GM15510 (cell line): ENCODE data around the gene PIP5K1B.

Experiments
- POLR2A ChIP-seq: IDR thresholded peaks from 3 replicates; pipeline ENCODE4 v1.6.1; 2011; ENCODE audit warnings: borderline replicate concordance; ENCODE audit not compliant: insufficient read length; ENCODE audit errors: extremely low read depth

PIP5K1B gene

DNA sequence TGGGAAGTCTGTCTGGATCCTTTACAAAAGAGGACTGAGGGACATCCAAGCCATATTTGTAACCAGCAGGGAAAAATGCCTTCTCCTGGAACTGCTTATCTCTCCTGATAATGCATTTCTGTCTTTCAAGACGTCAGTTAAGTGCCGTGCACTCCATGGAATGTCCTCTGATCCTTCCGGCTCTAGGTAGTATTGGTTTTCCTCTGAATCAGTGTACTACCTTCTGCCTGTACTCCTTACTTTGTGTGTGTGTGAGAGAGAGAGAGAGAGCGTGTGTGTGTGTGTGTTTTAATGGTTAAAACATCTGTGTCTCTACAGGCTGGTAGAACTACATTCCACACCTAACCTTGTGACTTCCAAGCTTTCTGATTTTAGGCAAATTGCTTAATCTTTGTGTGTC lies 89.9 kb downstream of the PIP5K1B start:
- no peak for TF ChIP-seq POLR2A

DNA sequence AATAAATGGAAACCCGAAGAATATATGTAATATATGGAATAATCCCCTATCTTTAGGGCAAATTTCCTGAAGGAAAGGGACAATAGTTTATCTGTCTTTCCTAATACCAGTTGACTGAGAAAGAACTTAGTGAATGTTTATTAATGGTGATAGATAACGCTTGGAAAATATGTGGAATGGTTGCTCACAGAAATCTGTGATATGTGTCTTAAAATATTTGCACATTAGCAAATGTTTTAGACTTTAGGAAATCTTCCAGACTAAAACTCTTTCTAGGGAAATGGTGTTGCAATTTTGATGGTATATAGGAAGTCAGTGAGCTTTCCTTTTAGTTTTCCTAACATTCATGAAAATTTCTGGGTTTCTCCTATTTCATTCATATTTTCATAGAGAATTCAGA lies 90.4 kb downstream of the PIP5K1B start:
- no peak for TF ChIP-seq POLR2A

DNA sequence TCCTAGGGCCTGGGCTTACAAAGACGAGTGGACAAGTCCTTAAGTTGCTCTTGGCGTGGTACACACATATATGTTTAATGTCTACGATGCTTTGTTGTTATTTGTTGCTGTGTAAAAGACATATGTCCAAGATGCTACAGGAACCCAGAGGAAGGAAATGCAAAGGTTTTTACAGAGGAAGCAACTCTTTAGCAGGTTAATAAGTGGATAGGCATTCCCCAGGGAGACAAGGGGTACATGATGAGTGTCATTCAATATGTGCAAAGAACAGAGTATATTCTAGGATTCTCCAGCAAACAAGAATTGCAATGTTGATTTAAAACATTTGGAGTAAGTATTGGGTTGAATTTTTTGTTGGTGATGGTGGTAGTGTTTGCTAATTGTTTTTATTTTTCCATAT lies 92.1 kb downstream of the PIP5K1B start:
- no peak for TF ChIP-seq POLR2A

DNA sequence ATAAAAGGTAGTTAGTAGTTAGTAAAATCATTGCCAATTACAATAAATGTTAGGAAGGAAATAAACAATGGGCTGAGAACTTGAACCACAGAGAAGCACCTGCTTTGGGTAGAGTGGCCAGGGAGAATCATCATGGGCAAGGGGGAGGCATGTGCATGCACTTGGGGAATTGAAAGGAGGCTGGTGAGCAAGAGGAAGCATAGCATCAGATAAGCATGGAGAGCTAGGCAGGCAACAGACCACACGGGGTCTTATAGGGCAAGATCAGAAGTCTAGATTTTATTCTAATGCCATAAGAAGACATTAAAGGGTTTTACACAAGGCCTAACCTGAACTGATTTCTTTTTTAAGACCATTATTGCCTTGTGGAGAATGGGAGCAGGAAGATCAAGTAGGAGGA lies 93.4 kb downstream of the PIP5K1B start:
- TF ChIP-seq POLR2A: no peak

DNA sequence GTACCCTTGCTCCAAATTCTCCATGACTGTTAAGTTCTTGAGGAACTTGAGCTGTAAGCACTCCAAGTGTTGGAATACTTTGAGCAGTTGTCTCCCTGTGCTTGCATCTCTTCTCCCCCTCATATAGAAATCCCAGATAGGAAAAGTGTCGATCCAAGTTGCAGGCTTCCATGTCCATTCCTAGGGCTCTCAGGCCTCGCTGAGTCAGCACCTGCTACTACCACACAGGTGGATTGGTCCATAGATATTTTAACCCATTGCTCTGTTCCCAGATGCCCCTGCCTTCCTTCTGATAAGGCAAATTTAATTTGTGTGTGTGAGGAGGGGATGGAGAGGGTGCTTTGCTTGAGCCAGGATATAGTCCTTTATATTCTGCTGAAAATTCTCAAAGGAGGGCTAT lies 95.8 kb downstream of the PIP5K1B start:
- no peak for TF ChIP-seq POLR2A

DNA sequence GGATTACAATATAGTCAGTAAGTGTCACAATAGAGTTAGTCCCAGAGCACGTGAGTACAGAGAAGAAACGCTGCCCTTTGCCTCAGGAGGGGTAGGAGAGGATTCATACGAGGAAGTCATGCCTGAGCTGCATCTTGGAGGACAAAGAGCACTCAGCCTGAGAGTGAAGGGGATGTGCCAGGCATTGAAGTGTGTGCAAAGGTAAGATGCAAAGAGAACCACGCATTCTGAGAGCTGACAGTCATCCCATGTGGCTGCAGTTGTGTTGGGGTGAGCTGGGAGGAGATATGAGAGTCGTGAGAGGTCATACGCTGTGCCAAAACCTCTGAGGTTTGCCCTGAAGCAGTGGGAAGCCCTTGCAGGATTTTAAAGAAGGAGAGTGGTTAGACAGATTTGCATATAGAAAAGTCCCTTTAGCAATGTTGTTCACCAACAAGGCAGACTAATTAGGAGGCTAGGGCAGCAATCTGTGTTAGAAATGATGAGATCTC lies 97.5 kb downstream of the PIP5K1B start:
- TF ChIP-seq POLR2A: no peak

DNA sequence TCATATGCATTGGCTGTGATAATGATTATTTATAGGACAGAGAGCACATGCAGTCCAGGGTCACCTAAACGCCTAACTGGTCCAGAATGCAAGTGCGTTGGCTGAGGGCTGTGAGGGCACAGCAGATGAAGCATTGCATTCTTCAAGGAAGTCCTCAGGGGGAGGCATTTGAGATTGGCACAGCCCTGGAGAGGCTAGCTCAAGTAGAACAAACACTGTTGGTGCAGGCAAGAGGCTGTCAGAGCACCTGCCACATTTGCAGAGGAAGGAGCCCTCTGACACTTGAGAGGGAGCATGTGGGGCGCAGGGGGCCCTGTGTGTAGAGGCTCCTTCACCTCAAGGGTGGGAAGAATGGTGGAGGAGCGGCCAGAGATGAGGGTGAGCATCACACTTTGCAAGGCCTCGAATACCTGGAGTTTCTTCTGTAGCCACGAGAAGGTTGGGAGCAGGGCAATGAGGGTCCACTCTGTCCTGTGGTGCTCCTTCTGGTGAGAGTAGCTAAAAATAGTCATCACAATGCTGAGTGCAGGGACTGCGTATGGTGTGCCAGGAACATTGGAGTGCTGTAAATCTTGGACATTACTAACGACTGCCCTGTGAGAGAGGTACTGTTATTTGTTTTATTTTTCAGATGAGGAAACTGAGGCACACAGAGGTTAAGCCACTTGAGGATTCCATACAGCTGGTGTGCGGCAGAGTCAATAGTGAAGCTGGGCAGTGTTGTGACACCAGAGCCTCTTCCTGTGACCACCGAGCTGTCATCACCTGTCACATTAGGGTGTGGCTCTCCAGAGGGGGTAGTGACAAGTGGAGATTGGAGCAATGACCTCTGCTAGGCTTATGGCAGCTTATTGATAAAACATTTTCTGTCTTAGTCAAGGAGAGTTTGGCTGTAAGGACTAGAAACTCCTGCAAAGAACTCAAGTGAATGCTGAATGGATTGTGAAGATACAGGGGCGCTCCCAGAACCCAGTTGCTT lies 100.2 kb downstream of the PIP5K1B start:
- TF ChIP-seq POLR2A: no peak

DNA sequence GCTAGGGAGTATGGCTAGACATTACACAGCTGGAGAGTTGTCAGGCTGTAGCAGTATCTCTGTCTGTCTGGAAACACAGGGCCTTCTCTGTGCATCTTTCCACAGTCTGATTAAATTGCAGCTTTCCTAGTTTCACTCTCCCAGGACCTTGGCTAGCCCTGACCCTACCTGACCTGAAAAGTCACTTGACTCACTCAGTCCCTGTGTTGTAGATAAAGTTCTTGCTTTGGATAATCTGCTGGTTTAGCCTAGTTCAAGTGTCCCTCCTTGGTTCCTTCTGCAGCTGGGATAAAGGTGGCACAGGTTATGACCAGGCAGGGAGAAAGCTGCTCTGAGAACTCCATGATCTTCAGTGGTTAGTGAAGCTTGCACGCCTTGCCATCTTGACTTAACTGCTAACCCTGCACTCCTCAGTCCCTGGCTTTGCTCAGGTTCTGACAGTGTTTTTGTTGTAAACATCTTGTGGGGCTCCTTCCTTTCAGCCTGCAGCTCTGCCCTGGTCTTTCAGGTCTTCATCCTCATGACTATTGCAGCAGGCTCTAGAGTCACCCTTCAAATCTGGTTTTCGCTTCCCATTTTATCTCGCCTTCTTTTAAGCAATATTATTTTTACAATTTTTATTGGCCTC lies 101.0 kb downstream of the PIP5K1B start:
- no peak for TF ChIP-seq POLR2A

DNA sequence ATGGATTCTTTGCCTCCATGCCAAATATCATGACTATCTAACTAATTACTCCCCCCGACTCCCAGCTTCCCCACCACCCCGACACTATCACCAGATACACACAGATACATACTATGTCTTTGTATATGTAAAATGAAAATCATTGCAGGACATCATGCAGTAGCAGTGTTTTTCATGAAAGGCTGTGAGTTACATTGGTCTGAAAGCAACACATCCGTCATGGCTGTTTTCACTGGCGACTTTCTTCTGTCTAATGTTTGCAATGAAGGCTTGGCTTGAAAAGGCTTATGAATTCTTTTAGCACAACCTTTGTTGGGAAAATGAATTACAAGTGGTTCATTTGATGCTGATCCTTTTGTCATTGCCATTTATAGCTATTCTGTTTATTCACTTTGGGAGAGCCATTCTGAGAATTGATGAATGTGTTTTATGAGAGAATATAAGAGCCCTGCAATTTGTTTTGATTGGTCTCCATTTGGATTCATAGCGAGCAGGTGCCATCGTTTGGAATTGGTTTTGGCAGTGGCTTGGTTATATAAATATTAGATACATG lies 103.4 kb downstream of the PIP5K1B start:
- TF ChIP-seq POLR2A: no peak

DNA sequence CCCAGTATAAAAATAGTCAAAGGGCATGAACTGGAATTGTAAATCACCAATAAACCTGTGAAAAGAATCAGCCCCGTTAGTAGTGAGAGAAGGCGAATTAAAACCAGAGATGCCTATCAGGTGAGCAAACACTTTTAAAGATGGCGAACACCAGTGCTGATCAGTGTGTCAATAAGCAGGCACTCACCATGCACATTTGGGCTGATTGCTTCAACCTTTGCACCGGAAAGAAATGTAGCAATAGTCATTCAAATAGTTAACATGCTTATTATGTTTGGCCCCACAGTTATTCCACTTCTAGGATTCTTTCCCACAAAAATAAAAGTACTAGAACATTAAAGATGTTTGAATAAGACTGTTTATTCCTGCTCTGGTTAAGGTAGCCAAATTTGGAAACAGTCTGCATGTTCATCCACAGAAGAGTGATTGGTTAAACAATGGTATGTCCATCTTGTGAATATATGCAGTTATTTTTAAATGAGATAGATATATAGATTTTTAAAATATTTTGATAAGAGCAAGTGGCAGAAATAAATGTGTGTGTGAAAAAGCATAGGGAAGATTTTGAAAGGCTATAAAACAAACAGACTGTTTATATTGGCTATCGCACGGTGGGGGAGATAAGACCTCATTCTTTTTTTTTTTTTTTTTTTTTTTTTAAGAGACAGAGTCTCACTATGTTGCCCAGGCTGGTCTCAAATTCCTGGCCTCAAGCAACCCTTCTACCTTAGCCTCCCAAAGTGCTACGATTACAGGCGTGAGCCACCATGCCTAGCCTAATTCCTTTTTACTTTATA lies 112.2 kb downstream of the PIP5K1B start:
- TF ChIP-seq POLR2A: no peak

DNA sequence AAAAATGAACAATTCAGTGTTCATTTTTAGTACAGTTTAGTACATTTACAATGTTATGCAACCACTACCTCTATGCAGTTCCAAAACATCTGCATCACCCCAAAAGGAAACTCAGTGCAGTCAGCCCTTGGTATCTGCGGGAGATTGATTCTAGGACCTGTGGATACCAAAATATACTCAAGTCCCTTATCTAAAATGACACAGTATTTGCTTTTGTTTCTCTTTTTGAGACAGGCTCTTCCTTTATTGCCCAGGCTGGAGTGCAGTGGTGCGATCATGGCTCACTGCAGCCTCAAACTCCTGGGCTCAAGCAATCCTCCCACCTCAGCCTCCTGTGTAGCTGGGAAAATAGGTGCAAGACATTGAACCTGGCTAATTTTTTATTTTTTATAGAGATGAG lies 114.0 kb downstream of the PIP5K1B start:
- no peak for TF ChIP-seq POLR2A

DNA sequence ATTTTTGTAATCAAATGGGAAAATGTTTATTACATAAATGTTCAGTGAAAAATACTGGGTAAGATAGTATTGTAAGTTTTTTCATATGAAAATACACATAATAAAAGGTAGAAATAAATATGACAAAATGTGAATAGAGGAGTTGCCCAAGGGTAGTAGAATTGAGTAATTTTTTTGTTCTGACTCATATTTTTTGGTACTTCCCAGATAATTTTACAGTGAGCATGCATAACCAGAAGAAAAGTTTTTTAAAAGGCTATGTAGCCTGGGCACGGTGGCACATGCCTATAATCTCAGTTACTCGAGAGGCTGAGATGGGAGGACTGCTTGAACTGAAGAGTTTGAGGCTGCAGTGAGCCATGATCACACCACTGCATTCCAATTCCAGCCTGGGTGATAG lies 116.9 kb downstream of the PIP5K1B start:
- TF ChIP-seq POLR2A: no peak

DNA sequence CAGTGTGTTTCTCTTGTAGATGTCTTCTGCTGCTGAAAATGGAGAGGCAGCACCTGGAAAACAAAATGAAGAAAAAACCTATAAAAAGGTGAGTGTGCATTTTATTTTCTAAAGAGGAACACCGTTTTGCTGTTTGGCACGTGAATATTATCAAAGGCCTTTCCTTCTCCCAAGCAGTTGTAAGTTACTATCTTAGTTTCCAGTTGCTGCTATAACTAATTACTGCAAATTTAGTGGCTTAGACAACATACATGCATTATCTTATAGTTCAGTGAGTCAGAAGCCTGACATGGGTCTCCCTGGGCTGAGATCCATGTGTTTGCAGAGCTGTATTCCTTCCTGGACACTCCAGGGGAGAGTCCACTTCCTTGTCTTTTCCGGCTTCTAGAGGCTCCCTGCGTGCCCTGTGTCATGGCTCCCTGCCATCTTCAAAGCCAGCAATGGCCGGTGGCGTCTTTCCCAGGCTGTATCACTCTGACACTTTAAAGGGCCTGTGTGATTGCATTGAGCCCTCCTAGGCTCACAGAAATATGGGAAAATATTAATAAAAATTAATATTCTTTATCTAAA lies 117.6 kb downstream of the PIP5K1B start:
- no peak for TF ChIP-seq POLR2A

DNA sequence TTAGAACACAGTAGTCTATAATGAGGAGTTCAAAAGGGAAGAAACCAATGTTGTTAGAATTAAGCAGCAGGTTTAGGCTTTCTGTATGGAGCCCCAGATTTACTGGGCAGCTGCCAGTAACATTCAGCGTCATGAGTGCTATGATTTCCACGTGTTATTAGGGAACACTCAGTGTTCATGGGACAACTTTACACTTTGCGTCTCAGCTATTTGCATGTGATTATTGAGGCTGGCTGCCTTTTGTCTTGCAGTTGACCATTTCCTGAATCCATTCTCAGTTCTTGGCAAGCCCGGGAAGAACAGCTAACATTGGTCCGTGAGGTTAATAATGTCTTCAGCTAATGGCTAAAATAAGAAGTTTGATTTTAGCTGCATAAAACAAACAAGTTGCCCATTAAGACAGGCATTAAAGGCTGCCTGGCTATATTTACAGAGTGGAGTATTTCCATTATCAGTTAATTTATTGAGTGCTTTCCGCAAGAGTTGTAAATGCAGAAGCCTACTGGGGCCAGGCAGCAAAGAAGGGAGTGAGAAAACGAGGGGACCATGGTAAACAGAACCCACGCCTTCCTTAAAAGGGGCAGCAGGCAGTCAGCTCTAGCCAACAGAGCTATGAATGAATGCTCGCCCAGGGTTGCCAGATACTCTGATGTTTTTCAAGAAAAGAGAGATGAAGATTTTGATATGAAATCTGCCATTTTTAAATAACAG lies 120.9 kb downstream of the PIP5K1B start:
- TF ChIP-seq POLR2A: no peak

DNA sequence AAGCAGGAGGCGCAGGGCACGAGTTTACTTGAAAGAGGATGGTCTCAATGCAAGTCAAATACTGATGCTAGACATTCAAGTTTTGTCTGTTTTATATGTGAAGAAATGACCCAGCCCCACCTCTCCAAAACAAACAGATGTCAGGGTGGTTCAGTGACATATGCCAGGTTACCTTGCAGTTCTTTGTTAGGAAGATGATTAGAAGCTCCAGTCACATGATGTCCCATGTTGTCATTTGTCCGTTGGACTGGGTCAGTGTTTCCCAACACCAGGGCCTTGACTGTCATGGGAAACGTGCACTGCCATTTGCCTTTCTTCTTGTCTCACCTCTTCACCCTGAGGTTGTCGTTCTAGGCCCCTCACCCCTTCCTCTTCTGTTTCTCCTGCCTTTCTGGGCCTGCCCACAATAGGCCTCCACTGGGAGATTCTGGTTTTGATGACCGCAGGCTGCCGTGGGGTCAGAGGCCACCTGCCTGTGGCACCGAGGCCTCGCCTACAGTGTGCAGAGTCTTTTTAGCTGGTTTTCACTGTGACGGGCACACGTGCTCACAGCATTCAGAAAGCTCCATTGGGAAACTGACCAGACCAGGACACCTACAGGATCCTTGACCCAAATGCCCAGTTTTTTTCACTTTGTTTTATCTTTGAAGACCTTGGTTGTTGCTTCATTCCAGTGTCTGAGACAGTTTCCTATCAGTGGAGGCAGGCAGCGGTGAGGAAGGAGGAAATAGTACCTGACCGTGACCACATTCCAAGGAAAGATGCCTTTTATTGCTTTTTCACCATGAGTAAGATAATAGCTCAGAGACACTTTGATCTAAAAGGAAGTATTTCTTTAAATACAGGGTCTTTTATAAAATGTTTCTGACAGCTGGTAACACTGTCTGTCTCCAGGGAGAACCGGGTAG lies 123.1 kb downstream of the PIP5K1B start:
- TF ChIP-seq POLR2A: no peak
